ENCODE results near the gene PKHD1. TPM values are rescaled to one million over a fixed set of nuclear protein-coding genes. Genes with fewer than 3 reads are reported as not detected.

Gene PKHD1
- total and polyA plus RNA-seq, 11 donors, result 0.02 to 0.04 TPM; not detected in 9

DNA sequence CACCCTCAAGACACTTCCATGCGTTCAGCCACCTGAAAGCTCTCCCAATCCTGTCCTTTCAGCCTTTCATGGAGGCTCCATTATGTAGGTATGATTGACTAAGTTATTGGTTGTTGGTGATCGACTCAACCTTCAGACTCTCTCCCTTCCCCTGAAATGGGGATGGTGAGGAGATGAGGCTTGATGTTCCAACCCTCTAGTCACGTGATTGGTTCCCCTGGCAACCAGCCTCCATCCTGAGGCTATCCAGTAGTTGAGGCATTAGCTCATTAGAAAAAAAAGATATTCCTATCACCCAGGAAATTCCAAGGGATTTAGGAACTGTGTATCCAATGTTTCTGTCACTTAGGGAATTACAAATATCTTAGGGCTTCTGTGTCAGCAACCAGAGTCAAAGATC, 426.6 kb downstream of the PKHD1 start:
- DNase-seq (no peak), ATAC-seq (no peak)
- TF ChIP-seq CTCF (IDR thresholded peaks at IDR 0.05), result no peak
- no peak for TF ChIP-seq POLR2A (IDR thresholded peaks at IDR 0.05)
- no peaks in the 10 kb centered on the region for H3K27me3 ChIP-seq
- no peak overlapping the region for H3K4me3 ChIP-seq
- WGBS, 4 donors, result 67 to 79% (median 70%) methylated on average over 3 of the region's 3 CpGs
- H3K4me1 ChIP-seq, result no peaks in the 10 kb centered on the region
- H3K9me3 ChIP-seq, result no peaks in the 10 kb centered on the region
- no peak overlapping the region for H3K27ac ChIP-seq
- intact Hi-C loops (cut with DNase I), result no loop called here
- H3K36me3 ChIP-seq, result no peaks in the 10 kb centered on the region

GRCh38 chr6:51657491-51657890, 429.9 kb downstream of the PKHD1 start:
- no peaks in the 10 kb centered on the region for H3K9me3 ChIP-seq
- H3K27ac ChIP-seq, result no peak overlapping the region
- no peak for DNase-seq
- H3K4me1 ChIP-seq, result no peaks in the 10 kb centered on the region
- no peak overlapping the region for H3K4me3 ChIP-seq
- WGBS, 4 donors, result 80 to 87% (median 83%) methylated on average over 3 of the region's 3 CpGs
- no peak for ATAC-seq
- no peak for TF ChIP-seq POLR2A (IDR thresholded peaks at IDR 0.05)
- TF ChIP-seq CTCF (IDR thresholded peaks at IDR 0.05), result no peak
- no peaks in the 10 kb centered on the region for H3K27me3 ChIP-seq
- H3K36me3 ChIP-seq, result no peaks in the 10 kb centered on the region
- intact Hi-C loops (cut with DNase I), result no loop called here

DNA sequence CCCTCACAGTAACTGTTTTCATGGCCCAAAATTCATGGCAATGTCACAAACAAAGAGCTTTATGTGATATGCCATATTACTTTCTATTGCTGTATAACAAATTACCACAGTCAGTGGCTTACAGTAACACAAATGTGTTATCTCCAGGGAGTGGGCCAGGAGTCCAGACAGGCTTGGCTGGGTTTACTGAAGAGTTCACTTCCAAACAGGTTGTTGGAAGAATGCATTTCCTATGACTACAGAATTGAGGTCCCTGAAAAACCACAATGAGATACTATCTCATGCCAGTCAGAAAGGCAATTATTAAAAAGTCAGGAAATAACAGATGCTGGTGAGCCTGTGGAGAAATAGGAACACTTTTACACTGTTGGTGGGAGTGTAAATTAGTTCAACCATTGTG, 431.9 kb downstream of the PKHD1 start:
- TF ChIP-seq CTCF (IDR thresholded peaks at IDR 0.05), result no peak
- no peak for TF ChIP-seq POLR2A (IDR thresholded peaks at IDR 0.05)
- Histone ChIP-seq H3K9me3 (no peaks in the 10 kb centered on the region), H3K27ac (no peak overlapping the region), H3K4me1 (no peaks in the 10 kb centered on the region), H3K4me3 (no peak overlapping the region), H3K36me3 (no peaks in the 10 kb centered on the region), H3K27me3 (no peaks in the 10 kb centered on the region)
- no peak for DNase-seq
- no peak for ATAC-seq
- intact Hi-C loops (cut with DNase I), result no loop called here

DNA sequence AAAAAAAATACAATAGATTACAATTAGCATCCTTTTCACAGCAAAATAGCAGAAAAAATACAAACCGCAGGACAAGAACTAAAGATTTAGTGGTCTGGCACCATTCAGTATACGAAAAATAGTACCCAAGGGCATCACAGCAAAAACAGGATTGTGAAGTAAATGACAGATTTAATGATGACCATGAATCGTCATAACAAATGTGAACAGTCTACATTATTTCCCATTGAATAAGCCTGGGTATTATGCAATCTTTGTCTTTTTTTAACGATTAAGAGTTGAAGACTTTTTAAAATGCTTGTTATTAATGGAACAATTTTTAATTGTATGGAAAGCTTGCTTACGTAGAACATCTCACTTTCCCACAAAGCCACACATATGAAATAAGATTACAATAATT, 432.8 kb downstream of the PKHD1 start:
- intact Hi-C loops (cut with DNase I), result no loop called here
- no peak for ATAC-seq
- 61 to 72% (median 64%) methylated on average over 5 of the region's 5 CpGs for WGBS, 4 donors
- Histone ChIP-seq H3K4me3 (no peak overlapping the region), H3K4me1 (no peaks in the 10 kb centered on the region), H3K36me3 (no peaks in the 10 kb centered on the region), H3K27ac (no peak overlapping the region), H3K9me3 (no peaks in the 10 kb centered on the region), H3K27me3 (no peaks in the 10 kb centered on the region)
- no peak for TF ChIP-seq POLR2A (IDR thresholded peaks at IDR 0.05)
- no peak for TF ChIP-seq CTCF (IDR thresholded peaks at IDR 0.05)
- DNase-seq, result no peak

All from heart left ventricle (tissue), 16 donors.